AG04449 (cell line): ENCODE data around the gene PLEKHH3.

Source experiments
- CTCF ChIA-PET: fragments of 350-600 bp; formaldehyde crosslinking; extraction: SDS; loops from one replicate; lab custom pipeline; 2021; ENCODE audit warnings: antibody characterized with exemption; lab: Yijun Ruan, JAX
- POLR2A ChIA-PET: fragments of 400-600, 350-600 bp; formaldehyde crosslinking; extraction: SDS; loops from one replicate; lab custom pipeline; 2020; ENCODE audit warnings: antibody characterized with exemption, inconsistent platforms; lab: Yijun Ruan, JAX
- DNase-seq: peaks from one replicate; pipeline ENCODE4 v3.0.0-alpha.2; 2010; ENCODE audit warnings: low read depth, low spot score
- H3K4me3 ChIP-seq: 2 replicates; pipeline ENCODE4 v1.5.1; 2011; ENCODE audit warnings: low read depth, mild to moderate bottlenecking, control low read depth, low read length
- CTCF ChIP-seq: IDR thresholded peaks from one replicate; pipeline ENCODE4 v1.5.1; 2011; ENCODE audit warnings: mild to moderate bottlenecking, moderate library complexity, low read length, control low read depth, inconsistent platforms; ENCODE audit not compliant: insufficient read depth; ENCODE audit errors: missing control alignments

Gene PLEKHH3

GRCh38 chr17:42698736-42699414, 22.1 kb upstream of the PLEKHH3 start:
- no peak overlapping the region for H3K4me3 ChIP-seq
- DNase-seq: no peak
- CTCF ChIA-PET: interaction anchor here (0.6 to 2.9 kb wide), 4 partner anchors 15 to 121 kb away, joined by 3 to 18 read pairs (median 4); partner anchors contain the start of gene PSMC3IP
- POLR2A ChIA-PET: interaction anchor here (0.7 to 2.6 kb wide), 2 partner anchors 16 to 125 kb away, joined by 4 to 19 read pairs; partner anchors contain the start of gene BECN1
- TF ChIP-seq CTCF: no peak

GRCh38 chr17:42697108-42697811, 20.5 kb upstream of the PLEKHH3 start:
- TF ChIP-seq CTCF: no peak
- no peak for DNase-seq
- no peak overlapping the region for H3K4me3 ChIP-seq
- POLR2A ChIA-PET: interaction anchor here (2.6 kb wide), 1 partner anchor 14 kb away, joined by 19 read pairs; no protein-coding TSS in a partner anchor
- CTCF ChIA-PET: interaction anchor here (1.4 to 2.9 kb wide), 4 partner anchors 13 to 119 kb away, joined by 3 to 10 read pairs (median 4); no protein-coding TSS in a partner anchor

- H3K4me3 ChIP-seq: no peak overlapping the region
- ChIA-PET POLR2A (no interaction called here), CTCF (interaction anchor here (1.0 to 2.9 kb wide), 3 partner anchors 12 to 117 kb away, joined by 4 to 10 read pairs (median 6); no protein-coding TSS in a partner anchor)
- DNase-seq: no peak
- TF ChIP-seq CTCF: no peak
These were observed 18.7 kb upstream of the PLEKHH3 start for GRCh38 chr17:42695500-42695899.

- no peak for TF ChIP-seq CTCF
- DNase-seq: no peak
- no peak overlapping the region for H3K4me3 ChIP-seq
- CTCF ChIA-PET: interaction anchor here (1.5 kb wide), 1 partner anchor 116 kb away, joined by 5 read pairs; no protein-coding TSS in a partner anchor
- POLR2A ChIA-PET: no interaction called here
These were observed 17.7 kb upstream of the PLEKHH3 start for GRCh38 chr17:42694524-42694923.

- no peak for DNase-seq
- no peak for TF ChIP-seq CTCF
- ChIA-PET POLR2A (interaction anchor here (1.9 kb wide), 1 partner anchor 9 kb away, joined by 6 read pairs; no protein-coding TSS in a partner anchor), CTCF (interaction anchor here (2.3 kb wide), 1 partner anchor 114 kb away, joined by 7 read pairs; no protein-coding TSS in a partner anchor)
- no peak overlapping the region for H3K4me3 ChIP-seq
These were observed 15.7 kb upstream of the PLEKHH3 start for GRCh38 chr17:42692489-42692888.
